Stimulated activated CD4-positive, alpha-beta T cell treated with anti-CD3 and anti-CD28 coated beads, Interleukin-1b, Interleukin-23, amount 100 ng/mL, for 1 hour (primary cell): ENCODE results near the gene EGFR.

Experiments used
- DNase-seq, 2 donors: peaks; one replicate each; pipeline ENCODE4 v3.0.0-alpha.2; 2020; ENCODE audit warnings: low read depth in 2 of 2

The EGFR gene

GRCh38 chr7:55018361-55019190 is at the start of gene EGFR:
TSS of gene EGFR (plus strand) at chr7:55019017. CDS start at chr7:55019278, 261 bp downstream.
- no peak for DNase-seq

GRCh38 chr7:54969208-54969967 is 49.4 kb upstream of the EGFR start:
- DNase-seq = no peak

GRCh38 chr7:54972733-54973294 is 46.0 kb upstream of the EGFR start:
- no peak for DNase-seq

- no peak for DNase-seq
Measured at GRCh38 chr7:54978364-54979116, 40.3 kb upstream of the EGFR start.

GRCh38 chr7:54980521-54980920 is 38.3 kb upstream of the EGFR start:
- DNase-seq = no peak

- DNase-seq = no peak
Measured at GRCh38 chr7:54981913-54982312, 36.9 kb upstream of the EGFR start.

GRCh38 chr7:54985426-54986330 is 33.1 kb upstream of the EGFR start:
- no peak for DNase-seq

GRCh38 chr7:54986716-54987115 is 32.1 kb upstream of the EGFR start:
- no peak for DNase-seq

- DNase-seq = no peak
Measured at GRCh38 chr7:54987772-54988171, 31.0 kb upstream of the EGFR start.

- DNase-seq = no peak
Measured at GRCh38 chr7:54988516-54988915, 30.3 kb upstream of the EGFR start.

- DNase-seq = no peak
Measured at GRCh38 chr7:54989453-54990225, 29.2 kb upstream of the EGFR start.

GRCh38 chr7:54991341-54991740 is 27.5 kb upstream of the EGFR start:
- no peak for DNase-seq

GRCh38 chr7:54992871-54993475 is 25.8 kb upstream of the EGFR start:
- DNase-seq = no peak

GRCh38 chr7:54995166-54995565 is 23.7 kb upstream of the EGFR start:
- DNase-seq = no peak

GRCh38 chr7:54995610-54996363 is 23.0 kb upstream of the EGFR start:
- no peak for DNase-seq

GRCh38 chr7:54996391-54996790 is 22.4 kb upstream of the EGFR start:
- DNase-seq = no peak

GRCh38 chr7:55004579-55004978 is 14.2 kb upstream of the EGFR start:
- no peak for DNase-seq

- DNase-seq = no peak
Measured at GRCh38 chr7:55005241-55005851, 13.5 kb upstream of the EGFR start.

GRCh38 chr7:55006499-55006898 is 12.3 kb upstream of the EGFR start:
- no peak for DNase-seq
